Ammon's horn (tissue), 1 donor: Measurements from ENCODE around the gene RGS9.
A peak's percentile ranks its signal among the peaks of the same experiment; 100 is the strongest.

Source experiments
- DNase-seq: peaks from one replicate; pipeline ENCODE4 v3.0.0-alpha.2; 2016; ENCODE audit warnings: low spot score

RGS9 gene

DNA sequence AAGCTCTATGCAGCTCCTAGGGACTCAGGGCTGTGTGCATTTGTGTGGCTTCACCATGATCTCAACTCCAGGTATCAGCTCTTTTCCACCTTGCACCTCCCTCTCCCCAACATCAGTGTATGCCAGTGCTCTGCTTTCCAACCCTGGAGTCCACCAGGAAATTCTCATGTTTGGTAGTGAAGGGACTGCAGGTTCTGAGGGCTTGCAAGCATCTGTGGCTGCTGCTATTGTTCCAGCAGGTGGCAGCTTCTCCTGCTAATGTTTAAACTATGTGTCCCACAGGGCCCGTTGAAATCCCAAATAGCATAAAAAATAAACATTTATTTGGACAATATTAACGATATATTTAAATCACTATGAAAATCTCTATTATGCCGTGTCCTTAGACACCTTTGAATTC lies 82.0 kb downstream of the RGS9 start:
- DNase-seq = no peak

DNA sequence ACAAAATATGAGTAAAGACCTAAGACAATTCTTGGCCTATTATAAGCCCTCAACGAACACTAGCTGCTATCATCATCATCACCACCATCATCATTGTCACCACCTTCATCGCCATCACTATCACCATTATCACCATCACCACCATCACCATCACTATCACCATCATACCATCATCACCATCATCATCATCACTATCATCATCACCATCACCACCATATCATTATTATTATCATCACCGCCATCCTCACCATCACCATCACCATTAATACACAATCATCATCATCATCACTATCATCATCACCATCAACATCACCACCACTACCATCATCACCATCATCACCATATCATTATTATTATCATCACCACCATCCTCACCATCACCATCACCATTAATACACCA lies 82.5 kb downstream of the RGS9 start:
- DNase-seq = no peak

DNA sequence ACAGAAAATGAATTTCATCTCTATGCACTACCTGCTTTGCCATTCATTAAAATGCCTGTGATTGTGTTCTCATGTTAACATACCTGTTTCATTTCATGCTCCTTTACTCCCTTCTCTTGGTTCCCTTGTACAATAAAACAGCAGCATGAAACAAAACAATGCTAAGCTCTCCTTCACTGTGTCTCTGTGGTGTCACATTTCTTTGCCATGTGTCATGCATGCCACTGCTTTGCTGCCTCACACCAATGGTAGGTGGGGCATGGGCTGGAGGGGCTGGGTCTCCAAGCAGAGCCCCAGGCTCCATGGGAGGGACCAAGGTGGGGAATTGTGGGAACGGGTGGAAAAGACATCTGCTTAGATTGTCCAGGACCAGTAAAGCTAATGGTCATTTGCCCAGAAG lies 83.6 kb downstream of the RGS9 start:
- no peak for DNase-seq

DNA sequence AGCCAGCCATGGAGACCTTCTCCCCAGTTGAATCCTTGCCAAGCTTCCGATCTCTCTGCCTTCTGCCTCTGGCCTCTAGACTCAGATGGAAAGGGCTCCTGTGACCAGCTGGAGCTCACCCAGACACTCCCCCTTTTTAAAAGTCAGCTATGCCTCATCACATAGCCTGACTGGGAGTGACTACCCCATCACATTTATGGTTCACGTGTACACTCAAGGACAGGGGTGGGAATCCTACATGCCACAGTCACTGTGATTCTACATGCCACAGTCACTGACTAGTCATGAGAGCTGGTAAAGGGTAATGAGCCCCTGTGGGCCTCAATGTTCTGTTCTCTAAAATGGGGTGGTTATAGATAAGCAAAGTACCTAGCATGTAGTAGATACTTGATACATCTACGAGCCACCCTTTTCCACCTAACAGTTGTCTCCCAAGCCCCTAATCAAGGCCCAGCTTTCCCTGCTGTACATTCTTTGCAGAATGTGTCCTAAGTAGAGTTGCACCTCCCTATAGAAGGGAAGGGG lies 85.1 kb downstream of the RGS9 start:
- no peak for DNase-seq

DNA sequence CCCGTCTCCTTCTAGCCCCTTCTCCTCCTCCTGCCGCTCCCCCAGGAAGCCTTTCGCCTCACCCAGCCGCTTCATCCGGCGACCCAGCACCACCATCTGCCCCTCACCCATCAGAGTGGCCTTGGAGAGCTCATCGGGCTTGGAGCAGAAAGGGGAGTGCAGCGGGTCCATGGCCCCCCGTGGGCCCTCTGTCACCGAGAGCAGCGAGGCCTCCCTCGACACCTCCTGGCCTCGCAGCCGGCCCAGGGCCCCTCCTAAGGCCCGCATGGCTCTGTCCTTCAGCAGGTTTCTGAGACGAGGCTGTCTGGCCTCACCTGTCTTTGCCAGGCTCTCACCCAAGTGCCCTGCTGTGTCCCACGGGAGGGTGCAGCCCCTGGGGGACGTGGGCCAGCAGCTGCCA lies 87.9 kb downstream of the RGS9 start:
- no peak for DNase-seq

DNA sequence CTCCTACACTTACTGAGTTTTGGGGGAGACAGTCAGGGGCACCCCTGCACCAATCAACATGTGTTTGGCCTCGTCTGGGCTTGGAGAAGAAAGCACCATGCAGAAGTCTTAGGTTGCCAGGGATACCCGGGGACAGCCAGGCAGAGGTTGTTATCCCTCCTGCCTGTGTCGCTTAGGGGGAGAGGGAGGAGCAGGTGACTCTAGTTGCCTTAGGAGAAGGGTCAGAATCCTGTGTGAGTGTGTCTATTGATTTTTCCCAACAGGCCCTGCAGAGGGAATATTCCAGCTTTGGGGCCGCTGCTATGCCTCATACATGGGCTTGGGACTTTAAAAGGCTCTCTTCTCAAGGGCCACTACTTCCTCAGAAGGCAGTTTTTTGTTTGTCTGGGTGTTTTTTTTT lies 89.1 kb downstream of the RGS9 start:
- DNase-seq = no peak

DNA sequence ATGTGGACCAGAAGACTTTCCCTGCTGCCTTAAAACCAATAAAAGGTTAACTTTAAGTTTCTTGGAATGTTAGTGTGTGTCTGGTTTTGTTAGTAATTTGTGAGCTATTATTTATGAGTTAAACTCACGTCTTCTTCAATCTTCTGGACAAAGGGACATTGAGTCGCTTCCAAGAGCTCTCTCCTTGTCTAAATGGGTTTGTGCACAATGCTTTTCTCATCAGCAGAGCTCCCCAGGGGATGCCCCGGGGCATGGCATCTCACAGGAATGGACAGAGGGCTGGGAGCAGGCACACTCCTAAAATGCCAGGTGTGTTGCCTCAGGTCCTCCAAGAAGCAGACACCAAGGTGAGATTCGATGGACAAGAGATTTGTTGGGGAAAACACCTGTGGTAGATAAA lies 90.5 kb downstream of the RGS9 start:
- no peak for DNase-seq

DNA sequence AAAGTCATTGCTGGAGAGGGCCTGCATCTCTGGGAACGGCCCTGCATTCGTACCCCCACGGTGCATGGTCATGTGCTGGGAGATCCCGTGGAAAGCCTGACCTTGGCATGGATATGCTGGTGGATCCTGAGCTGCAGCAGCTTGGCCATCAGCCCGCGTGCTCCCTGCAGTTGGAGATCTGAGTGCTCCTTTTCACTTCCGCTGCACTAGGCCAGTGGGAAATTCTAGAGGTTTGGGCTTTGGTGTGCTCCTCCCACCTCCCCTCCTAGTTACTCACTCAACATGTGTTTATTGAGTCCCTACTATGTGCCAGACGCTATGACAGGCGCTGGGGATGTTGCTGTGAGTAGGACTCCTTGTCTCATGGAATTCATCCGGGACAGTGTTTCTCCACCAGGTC lies 91.1 kb downstream of the RGS9 start:
- no peak for DNase-seq

DNA sequence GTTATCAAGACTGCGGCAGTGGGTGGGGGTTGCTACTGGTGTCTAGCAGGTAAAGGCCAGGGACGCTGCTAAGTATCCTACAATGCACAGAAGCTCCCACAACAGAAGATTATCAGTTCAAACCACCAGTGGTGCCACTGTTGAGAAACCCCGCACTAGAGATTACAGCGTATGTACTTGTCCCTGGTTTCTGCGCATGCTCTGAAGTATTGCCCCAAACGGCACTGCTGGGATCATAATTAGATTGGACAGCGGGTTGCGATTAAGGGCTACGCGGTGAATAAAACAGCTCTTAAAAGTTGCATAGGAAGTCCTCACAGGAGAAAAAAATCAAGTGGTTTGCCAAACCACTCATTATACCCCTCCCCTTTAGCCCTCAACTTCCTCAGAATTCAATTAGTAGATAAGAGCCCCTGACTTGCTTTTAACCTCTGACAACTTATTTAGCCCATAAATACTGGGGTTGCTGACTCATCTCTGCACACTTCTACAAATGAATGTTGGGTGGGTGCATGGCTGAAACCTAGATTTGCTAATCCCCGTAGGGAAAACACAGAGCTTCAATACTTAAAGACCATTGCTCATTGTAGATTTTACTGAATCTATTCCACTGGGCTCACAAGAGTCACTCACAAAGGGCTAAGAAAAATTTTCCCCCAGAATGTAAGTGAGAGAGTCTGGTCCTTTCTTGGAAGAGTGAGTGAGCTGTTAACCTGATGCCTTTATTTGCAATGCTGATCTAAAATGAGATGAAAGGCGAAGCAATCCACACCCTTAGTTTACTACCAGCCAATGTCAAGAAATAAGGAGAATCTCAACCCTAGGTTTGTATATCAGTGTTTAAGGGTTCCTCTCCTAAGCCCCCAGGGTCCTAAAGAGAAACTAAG lies 91.8 kb downstream of the RGS9 start:
- no peak for DNase-seq

DNA sequence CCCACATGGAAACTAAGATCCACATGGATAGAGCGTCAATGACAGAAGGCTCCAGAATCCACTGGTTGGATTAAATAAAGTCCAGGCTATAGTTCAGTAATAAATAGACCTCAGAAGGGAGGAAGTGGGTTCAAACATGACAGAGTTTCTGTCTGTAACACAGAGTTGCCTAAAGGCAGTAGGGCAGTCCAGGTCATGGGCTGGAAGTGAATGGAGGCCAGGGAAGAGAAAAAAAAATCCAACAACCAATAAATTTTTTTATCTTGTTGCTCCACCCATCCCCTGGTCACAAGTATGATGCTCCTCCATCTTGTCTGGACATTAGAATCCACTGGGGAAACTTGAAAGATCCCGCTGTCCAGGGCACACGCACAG lies 92.4 kb downstream of the RGS9 start:
- DNase-seq = no peak

DNA sequence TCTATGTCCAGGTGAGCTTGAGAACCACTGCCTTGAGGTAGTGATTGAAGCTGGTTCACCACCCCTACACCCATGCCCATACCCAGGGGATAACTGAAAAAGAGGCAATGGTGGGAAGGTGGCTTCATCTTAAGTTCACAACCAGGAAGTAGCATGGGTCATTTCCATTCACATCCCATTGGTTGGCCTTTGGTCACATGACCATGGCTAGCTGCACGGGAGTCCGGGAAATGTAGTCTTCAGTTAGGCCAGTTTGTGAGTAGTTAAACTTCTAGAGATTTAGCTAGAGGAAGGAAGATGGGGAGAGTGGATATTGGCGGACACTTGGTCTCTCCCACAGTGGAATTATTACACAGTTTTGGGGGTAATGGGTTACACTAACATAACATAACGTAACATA lies 92.9 kb downstream of the RGS9 start:
- no peak for DNase-seq

DNA sequence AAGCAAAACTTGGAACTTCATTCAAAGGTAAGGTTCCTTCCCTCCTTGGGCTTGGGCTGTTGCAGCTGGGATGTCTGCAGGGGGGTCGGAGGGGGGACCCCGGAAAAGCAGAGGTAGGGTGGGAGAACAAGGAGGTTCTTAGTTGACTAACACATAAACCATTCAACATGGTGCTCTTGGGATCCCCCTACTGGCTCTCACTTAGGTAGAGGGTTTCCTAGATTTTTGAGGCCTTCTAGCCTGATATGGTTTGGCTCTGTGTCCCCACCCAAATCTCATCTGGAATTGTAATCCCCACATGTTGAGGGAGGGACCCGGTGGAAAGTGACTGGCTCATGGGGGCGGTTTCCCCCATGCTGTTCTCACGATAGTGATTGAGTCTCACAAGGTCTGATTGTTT lies 93.9 kb downstream of the RGS9 start:
- DNase-seq = no peak

DNA sequence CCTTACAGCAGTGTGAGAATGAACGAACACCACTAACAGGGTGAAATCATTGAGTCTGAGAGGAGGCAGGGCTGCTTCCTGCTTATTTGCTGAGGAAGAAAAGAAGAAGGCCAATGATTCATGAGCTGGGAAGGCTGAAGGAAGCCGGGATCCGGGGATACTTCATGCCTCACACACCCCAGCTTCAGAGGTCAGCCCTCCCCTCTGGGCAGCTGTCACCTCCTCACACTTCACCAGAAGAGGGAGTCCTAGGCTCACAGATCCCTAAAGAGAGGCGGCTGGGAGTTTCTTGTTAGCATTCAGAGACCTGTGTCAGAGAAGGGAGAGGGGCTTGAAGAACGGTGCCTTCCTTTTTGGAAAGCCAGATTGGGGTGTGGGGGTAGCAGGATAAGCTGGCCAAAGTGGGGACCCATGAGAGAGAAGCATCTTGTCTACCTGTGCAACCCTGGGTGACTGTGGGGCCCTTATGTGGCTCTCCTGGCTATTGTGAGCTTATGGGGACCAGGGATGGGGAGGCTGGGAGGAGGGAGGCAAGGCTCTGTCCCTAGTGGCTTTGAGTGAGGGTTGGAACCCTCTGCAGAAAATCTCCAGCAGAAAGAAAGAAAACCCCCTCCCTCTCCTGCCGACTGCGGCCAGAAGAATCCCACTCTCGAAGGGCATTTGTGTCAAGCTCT lies 94.6 kb downstream of the RGS9 start:
- peak; percentile 69 for DNase-seq

DNA sequence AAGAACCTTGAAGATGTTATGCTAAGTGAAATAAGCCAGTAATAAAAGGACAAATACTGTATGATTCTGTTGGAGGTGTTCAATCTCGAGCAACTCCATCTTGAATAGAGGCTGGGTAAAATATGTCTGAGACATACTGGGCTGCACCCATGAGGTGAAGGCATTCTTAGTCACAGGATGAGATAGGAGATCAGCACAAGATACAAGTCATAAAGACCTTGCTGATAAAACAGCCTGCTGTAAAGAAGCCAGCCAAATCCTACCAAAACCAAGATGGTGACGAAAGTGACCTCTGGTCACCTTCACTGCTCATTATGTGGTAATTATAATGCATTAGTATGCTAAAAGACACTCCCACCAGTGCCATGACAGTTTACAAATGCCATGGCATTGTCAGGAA lies 98.1 kb downstream of the RGS9 start:
- DNase-seq = no peak

DNA sequence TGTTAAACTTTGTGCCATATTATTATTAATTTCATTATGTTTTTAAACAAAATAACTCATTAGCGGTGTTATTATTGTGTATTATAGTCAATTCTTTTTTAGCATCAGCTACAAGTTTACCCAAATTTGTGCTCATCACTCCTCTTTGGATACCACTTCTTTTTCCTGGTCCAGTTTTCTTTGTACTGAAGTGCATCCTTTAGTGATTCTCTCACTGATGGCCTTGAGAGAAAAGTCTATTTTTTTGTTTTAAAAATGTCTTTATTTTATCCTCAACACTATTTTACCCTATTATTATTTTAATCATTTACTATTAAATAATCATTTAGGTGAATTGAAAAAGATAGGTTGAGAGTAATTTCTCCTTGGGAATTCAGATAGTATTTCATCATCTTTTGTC lies 99.2 kb downstream of the RGS9 start:
- no peak for DNase-seq

DNA sequence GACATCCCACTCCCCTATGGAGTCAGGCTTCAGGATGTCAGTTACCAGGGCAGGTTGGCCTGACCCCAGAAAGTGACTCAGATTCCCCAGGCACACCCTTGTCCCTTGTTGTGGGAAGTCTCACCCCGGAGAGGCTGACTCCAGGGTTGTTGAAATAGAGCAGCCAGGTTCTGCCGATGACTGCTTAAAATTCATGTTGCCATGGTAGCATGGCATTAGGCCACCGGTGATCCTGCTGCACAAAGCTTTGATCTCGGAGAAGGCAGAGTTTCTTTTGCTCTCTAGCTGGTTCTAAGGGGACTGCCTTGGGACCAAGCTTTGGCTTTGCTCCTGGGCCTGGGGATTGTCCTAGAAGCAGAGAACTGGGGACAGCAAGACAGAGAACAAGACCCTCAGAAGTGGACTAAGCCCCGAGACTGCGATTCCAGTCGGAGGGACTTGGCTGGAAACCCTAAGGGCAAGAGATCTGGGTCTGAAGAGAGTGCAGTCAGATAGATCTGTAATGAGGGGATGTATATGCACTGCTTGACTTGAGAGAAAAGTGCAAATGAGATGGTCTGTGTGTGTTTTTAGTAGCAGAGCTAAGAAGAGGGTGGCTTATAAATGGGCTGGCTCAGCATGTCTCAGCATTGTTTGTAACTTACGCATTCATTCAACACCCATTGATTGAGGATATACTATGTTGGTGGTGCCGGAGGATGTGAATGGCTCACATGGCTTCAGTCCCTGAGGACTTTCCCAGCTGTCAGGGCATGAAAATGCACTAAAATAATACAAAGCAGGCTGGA lies 106.9 kb downstream of the RGS9 start:
- DNase-seq = peak; percentile 72

DNA sequence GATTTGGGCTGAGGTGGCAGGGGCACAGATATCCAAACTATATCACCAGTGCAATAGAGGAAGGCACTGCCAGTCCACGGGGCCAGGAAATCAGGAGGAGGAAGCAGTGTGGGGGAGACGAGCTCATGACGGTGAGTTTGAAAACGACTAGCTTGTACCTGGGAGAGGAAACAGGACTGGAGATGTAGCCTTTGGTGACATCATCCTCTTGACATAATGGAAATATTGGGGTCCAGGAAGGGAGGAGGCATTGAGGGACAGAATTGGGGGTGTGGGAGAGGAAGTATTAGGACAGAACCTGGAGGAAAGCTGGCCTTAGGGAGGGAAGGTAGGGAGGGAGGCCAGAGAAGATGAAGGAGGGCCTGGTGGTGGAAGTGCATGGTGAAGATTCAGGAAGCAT lies 109.1 kb downstream of the RGS9 start:
- DNase-seq = no peak

DNA sequence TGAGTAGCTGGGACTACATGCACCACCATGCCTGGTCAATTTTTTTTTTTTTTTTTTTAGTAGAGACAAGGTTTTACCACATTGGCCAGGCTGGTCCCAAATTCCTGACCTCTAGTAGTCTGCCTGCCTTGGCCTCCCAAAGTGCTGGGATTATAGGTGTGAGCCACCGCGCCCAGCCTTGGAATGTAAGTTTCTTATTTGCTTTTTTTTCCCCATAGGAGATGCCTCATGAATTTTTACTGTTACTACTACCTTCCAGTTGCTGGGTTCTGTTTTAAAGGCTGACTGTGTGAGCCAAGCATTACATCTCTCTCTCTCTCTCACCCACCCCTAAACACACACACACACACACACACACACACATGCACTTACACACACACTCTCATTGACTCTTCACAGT lies 112.6 kb downstream of the RGS9 start:
- no peak for DNase-seq

DNA sequence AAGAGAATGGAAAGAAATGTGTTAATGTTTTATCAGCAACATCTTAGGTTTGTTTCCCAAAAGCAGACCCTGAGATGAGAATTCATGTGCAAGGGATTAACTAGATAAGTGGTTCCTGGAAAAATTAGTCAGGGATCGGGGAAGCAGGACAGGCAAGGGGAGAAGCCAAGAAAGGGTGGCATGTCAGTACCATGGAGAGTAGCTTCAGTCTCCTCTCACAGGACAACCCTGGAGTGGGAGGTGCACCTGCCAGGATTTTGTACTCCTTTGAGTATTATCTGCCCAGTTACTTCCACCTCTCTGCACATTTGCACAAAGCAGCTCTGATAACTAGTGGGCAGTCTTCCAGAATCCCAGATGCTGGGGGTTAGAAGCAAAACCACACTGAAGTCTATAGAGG lies 117.0 kb downstream of the RGS9 start:
- DNase-seq = no peak

DNA sequence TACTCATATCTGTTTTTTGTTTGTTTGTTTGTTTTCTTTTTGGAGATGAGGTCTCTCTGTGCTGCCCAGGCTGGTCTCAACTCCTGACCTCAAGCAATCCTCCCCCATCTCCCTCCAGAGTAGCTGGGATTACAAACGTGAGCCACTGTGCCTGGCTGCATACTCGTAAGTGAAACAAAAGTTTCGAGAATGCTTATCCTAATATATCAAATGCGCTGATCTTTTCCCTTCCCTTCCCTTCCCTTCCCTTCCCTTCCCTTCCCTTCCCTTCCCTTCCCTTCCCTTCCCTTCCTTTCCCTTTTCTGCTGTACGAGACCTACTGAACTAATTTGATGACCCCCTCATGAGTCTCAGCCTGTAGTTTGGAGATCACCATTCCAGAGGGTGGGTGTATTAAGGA lies 122.1 kb downstream of the RGS9 start:
- no peak for DNase-seq

DNA sequence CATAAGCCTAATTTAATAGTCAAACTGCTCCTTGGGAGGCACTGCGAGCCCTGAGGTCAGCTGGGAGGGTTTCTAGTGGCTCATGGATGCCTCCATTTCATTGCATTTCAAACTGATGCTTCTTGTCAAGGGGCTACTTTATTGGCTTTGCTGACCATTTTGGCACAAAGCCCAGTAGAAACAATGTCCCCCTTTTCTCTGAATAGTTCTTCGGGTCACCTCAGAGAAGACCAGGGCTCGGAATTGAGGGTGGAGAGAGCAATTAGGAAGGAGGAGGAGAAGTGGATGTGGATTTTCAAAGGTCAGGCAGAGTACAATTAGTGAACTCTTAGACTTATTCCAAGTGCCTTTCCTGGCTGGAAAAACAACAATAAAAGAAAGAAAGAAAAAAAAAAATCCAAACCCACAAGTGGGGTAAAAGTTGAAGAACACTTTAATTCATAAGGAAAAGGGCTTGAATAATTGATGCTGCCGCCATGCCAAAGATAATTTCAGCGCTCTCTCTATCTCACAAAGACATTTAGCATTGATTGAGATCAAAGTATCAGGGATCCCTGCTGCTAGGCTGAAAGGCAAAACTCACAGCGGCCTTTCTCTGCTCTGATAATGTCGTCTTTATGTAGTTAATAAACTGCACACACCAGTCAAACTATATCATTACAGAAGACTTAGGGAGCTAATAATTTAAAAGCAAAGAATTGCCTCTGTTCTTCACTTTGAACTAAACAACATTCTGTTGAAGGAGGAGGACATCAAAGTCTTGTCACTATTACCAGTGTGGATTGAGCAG lies 122.7 kb downstream of the RGS9 start:
- DNase-seq = no peak

DNA sequence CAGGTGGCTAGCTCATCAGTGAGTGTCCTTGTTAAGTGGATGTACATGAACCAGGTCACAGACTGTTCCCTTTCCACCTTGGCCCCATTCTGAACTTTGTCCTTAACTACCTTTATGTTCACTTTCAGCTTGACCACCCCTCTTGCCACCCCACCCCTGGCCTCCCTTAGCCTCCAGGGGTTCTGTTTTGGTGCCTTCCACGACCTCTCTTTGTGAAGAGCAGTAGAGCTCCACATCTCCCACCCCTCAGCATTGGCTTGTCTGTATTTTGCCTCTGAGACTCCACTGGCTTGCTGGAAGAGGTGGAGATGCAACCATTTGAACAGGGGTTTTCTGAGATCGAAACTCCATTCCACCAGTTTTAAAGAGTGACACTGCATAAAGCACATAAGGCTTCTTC lies 123.5 kb downstream of the RGS9 start:
- no peak for DNase-seq
